Measurements from ENCODE around the gene SIRPB2. TPM values are rescaled to one million over a fixed set of nuclear protein-coding genes. Genes with fewer than 3 reads are reported as not detected.

Gene SIRPB2
- total and polyA plus RNA-seq, 8 donors = 1.3 to 29.9 (median 2.0) TPM

GRCh38 chr20:1489764-1490436 is 1.3 kb downstream of the SIRPB2 start:
- DNase-seq (peak in 1 of 4 donors; percentile 48), ATAC-seq (peak; percentile 80)
- H3K36me3 ChIP-seq = no peaks in the 10 kb centered on the region
- peaks cover 0 to 62% of the 10 kb centered on the region in 2 donors for H3K4me1 ChIP-seq
- no peak for TF ChIP-seq CTCF (IDR thresholded peaks at IDR 0.05)
- H3K27me3 ChIP-seq = no peaks in the 10 kb centered on the region
- H3K4me3 ChIP-seq = peak overlapping the region in 1 of 2 donors; percentile 52
- H3K27ac ChIP-seq = peak overlapping the region; percentile 67 to 98
- intact Hi-C loops (cut with DNase I) = no loop called here
- no peaks in the 10 kb centered on the region for H3K9me3 ChIP-seq

- intact Hi-C loops (cut with DNase I) = no loop called here
- Histone ChIP-seq H3K36me3 (no peaks in the 10 kb centered on the region), H3K27ac (peak overlapping the region; percentile 67 to 98), H3K9me3 (no peaks in the 10 kb centered on the region), H3K4me3 (peak overlapping the region in 1 of 2 donors; percentile 52), H3K4me1 (peaks cover 0 to 57% of the 10 kb centered on the region in 2 donors), H3K27me3 (no peaks in the 10 kb centered on the region)
- DNase-seq (no peak), ATAC-seq (peak; percentile 10)
- no peak for TF ChIP-seq CTCF (IDR thresholded peaks at IDR 0.05)
Observed at GRCh38 chr20:1489325-1489724, 1.9 kb downstream of the SIRPB2 start.

- intact Hi-C loops (cut with DNase I) = no loop called here
- DNase-seq (no peak), ATAC-seq (no peak)
- H3K4me3 ChIP-seq = no peak overlapping the region
- H3K4me1 ChIP-seq = peaks cover 0 to 29% of the 10 kb centered on the region in 2 donors
- H3K27ac ChIP-seq = no peak overlapping the region
- H3K9me3 ChIP-seq = no peaks in the 10 kb centered on the region
- TF ChIP-seq CTCF (IDR thresholded peaks at IDR 0.05) = no peak
- peaks cover 0 to 6% of the 10 kb centered on the region in 2 donors for H3K27me3 ChIP-seq
- H3K36me3 ChIP-seq = no peaks in the 10 kb centered on the region
Observed at GRCh38 chr20:1486566-1486965, 4.7 kb downstream of the SIRPB2 start.

- peaks cover 0 to 4% of the 10 kb centered on the region in 2 donors for H3K36me3 ChIP-seq
- intact Hi-C loops (cut with DNase I) = no loop called here
- no peaks in the 10 kb centered on the region for H3K9me3 ChIP-seq
- H3K27me3 ChIP-seq = peaks cover 0 to 6% of the 10 kb centered on the region in 2 donors
- DNase-seq (no peak), ATAC-seq (no peak)
- peaks cover 0 to 26% of the 10 kb centered on the region in 2 donors for H3K4me1 ChIP-seq
- no peak overlapping the region for H3K27ac ChIP-seq
- no peak overlapping the region for H3K4me3 ChIP-seq
- no peak for TF ChIP-seq CTCF (IDR thresholded peaks at IDR 0.05)
Observed at GRCh38 chr20:1484438-1485116, 6.6 kb downstream of the SIRPB2 start.

- ATAC-seq (no peak), DNase-seq (no peak)
- peaks cover 0 to 46% of the 10 kb centered on the region in 2 donors for H3K36me3 ChIP-seq
- peaks cover 0 to 6% of the 10 kb centered on the region in 2 donors for H3K27me3 ChIP-seq
- intact Hi-C loops (cut with DNase I) = no loop called here
- no peak for TF ChIP-seq CTCF (IDR thresholded peaks at IDR 0.05)
- H3K4me3 ChIP-seq = no peak overlapping the region
- H3K27ac ChIP-seq = no peak overlapping the region
- peaks cover 0 to 14% of the 10 kb centered on the region in 2 donors for H3K4me1 ChIP-seq
- no peaks in the 10 kb centered on the region for H3K9me3 ChIP-seq
Observed at GRCh38 chr20:1479831-1480595, 11.2 kb downstream of the SIRPB2 start.
